ENCODE results near the gene ZBED1. TPM values are rescaled to one million over a fixed set of nuclear protein-coding genes. Genes with fewer than 3 reads are reported as not detected.
"Not testable (repeated sequence)": the region's sequence is repeated elsewhere in the genome, so short reads cannot be mapped to it uniquely, and the experiment has no call there.

ZBED1 gene
- total RNA-seq, 1 donor from 2014 or later: 39.8 TPM

- no peak overlapping the region for H3K27ac Mint-ChIP-seq
Measured at GRCh38 chrX:2536141-2536540, 35.4 kb upstream of the ZBED1 start.

GRCh38 chrX:2534261-2535021, 33.7 kb upstream of the ZBED1 start:
- H3K27me3 Mint-ChIP-seq (ENCODE audit: insufficient read depth); H3K4me1 Mint-ChIP-seq (ENCODE audit: low read depth); H3K27ac Mint-ChIP-seq; H3K9me3 Mint-ChIP-seq; intact Hi-C loops (cut with micrococcal nuclease); H3K36me3 Mint-ChIP-seq (ENCODE audit: low read depth); H3K4me3 Mint-ChIP-seq; DNase-seq (ENCODE audit: low spot score): not testable (repeated sequence)

More at GRCh38 chrX:2536141-2536540, 35.4 kb upstream of the ZBED1 start:
- Mint-ChIP-seq H3K27me3 (ENCODE audit: insufficient read depth) (no peaks in the 10 kb centered on the region), H3K4me3 (no peak overlapping the region), H3K9me3 (no peaks in the 10 kb centered on the region), H3K36me3 (ENCODE audit: low read depth) (no peaks in the 10 kb centered on the region), H3K4me1 (ENCODE audit: low read depth) (no peaks in the 10 kb centered on the region)
- intact Hi-C loops (cut with micrococcal nuclease): no loop called here
- no peak for DNase-seq (ENCODE audit: low spot score)

GRCh38 chrX:2533424-2533823, 32.6 kb upstream of the ZBED1 start:
- no peaks in the 10 kb centered on the region for H3K27me3 Mint-ChIP-seq (ENCODE audit: insufficient read depth)
- H3K27ac Mint-ChIP-seq: no peak overlapping the region
- H3K4me3 Mint-ChIP-seq: no peak overlapping the region
- H3K4me1 Mint-ChIP-seq (ENCODE audit: low read depth): no peaks in the 10 kb centered on the region
- no peaks in the 10 kb centered on the region for H3K9me3 Mint-ChIP-seq
- no peak for DNase-seq (ENCODE audit: low spot score)
- intact Hi-C loops (cut with micrococcal nuclease): no loop called here
- H3K36me3 Mint-ChIP-seq (ENCODE audit: low read depth): no peaks in the 10 kb centered on the region

- Mint-ChIP-seq H3K36me3 (ENCODE audit: low read depth) (no peaks in the 10 kb centered on the region), H3K9me3 (no peaks in the 10 kb centered on the region)
- intact Hi-C loops (cut with micrococcal nuclease): no loop called here
Measured at GRCh38 chrX:2526390-2526789, 25.6 kb upstream of the ZBED1 start.

GRCh38 chrX:2523911-2524310, 23.1 kb upstream of the ZBED1 start:
- Mint-ChIP-seq H3K27me3 (ENCODE audit: insufficient read depth) (peaks cover 4% of the 10 kb centered on the region), H3K36me3 (ENCODE audit: low read depth) (no peaks in the 10 kb centered on the region), H3K4me3 (no peak overlapping the region), H3K27ac (no peak overlapping the region), H3K4me1 (ENCODE audit: low read depth) (no peaks in the 10 kb centered on the region), H3K9me3 (no peaks in the 10 kb centered on the region)
- intact Hi-C loops (cut with micrococcal nuclease): no loop called here
- no peak for DNase-seq (ENCODE audit: low spot score)

More at GRCh38 chrX:2526390-2526789, 25.6 kb upstream of the ZBED1 start:
- peaks cover 4% of the 10 kb centered on the region for H3K27me3 Mint-ChIP-seq (ENCODE audit: insufficient read depth)
- DNase-seq (ENCODE audit: low spot score): no peak
- no peaks in the 10 kb centered on the region for H3K4me1 Mint-ChIP-seq (ENCODE audit: low read depth)
- H3K4me3 Mint-ChIP-seq: no peak overlapping the region
- H3K27ac Mint-ChIP-seq: no peak overlapping the region

GRCh38 chrX:2521927-2522386, 21.2 kb upstream of the ZBED1 start:
- intact Hi-C loops (cut with micrococcal nuclease): no loop called here
- no peaks in the 10 kb centered on the region for H3K36me3 Mint-ChIP-seq (ENCODE audit: low read depth)
- peaks cover 4% of the 10 kb centered on the region for H3K4me1 Mint-ChIP-seq (ENCODE audit: low read depth)
- no peak overlapping the region for H3K27ac Mint-ChIP-seq
- H3K27me3 Mint-ChIP-seq (ENCODE audit: insufficient read depth): peaks cover 8% of the 10 kb centered on the region
- H3K4me3 Mint-ChIP-seq: no peak overlapping the region
- DNase-seq (ENCODE audit: low spot score): no peak
- H3K9me3 Mint-ChIP-seq: no peaks in the 10 kb centered on the region

GRCh38 chrX:2521092-2521926, 20.5 kb upstream of the ZBED1 start:
- H3K27ac Mint-ChIP-seq: no peak overlapping the region

GRCh38 chrX:2520539-2520938, 19.8 kb upstream of the ZBED1 start:
- no peaks in the 10 kb centered on the region for H3K36me3 Mint-ChIP-seq (ENCODE audit: low read depth)
- no peak overlapping the region for H3K27ac Mint-ChIP-seq
- DNase-seq (ENCODE audit: low spot score): no peak
- no peaks in the 10 kb centered on the region for H3K9me3 Mint-ChIP-seq
- H3K27me3 Mint-ChIP-seq (ENCODE audit: insufficient read depth): peaks cover 5% of the 10 kb centered on the region
- H3K4me1 Mint-ChIP-seq (ENCODE audit: low read depth): peaks cover 4% of the 10 kb centered on the region
- intact Hi-C loops (cut with micrococcal nuclease): no loop called here
- H3K4me3 Mint-ChIP-seq: no peak overlapping the region

More at GRCh38 chrX:2521092-2521926, 20.5 kb upstream of the ZBED1 start:
- H3K9me3 Mint-ChIP-seq: no peaks in the 10 kb centered on the region
- DNase-seq (ENCODE audit: low spot score): no peak
- intact Hi-C loops (cut with micrococcal nuclease): no loop called here
- peaks cover 8% of the 10 kb centered on the region for H3K27me3 Mint-ChIP-seq (ENCODE audit: insufficient read depth)
- H3K4me1 Mint-ChIP-seq (ENCODE audit: low read depth): peaks cover 4% of the 10 kb centered on the region
- no peak overlapping the region for H3K4me3 Mint-ChIP-seq
- no peaks in the 10 kb centered on the region for H3K36me3 Mint-ChIP-seq (ENCODE audit: low read depth)

GRCh38 chrX:2519638-2520037, 18.9 kb upstream of the ZBED1 start:
- DNase-seq (ENCODE audit: low spot score); intact Hi-C loops (cut with micrococcal nuclease); H3K4me3 Mint-ChIP-seq; H3K9me3 Mint-ChIP-seq; H3K27ac Mint-ChIP-seq; H3K36me3 Mint-ChIP-seq (ENCODE audit: low read depth); H3K27me3 Mint-ChIP-seq (ENCODE audit: insufficient read depth); H3K4me1 Mint-ChIP-seq (ENCODE audit: low read depth): not testable (repeated sequence)

GRCh38 chrX:2517055-2517454, 16.3 kb upstream of the ZBED1 start:
- peaks cover 3% of the 10 kb centered on the region for H3K27me3 Mint-ChIP-seq (ENCODE audit: insufficient read depth)
- no peaks in the 10 kb centered on the region for H3K9me3 Mint-ChIP-seq
- H3K4me3 Mint-ChIP-seq: no peak overlapping the region
- intact Hi-C loops (cut with micrococcal nuclease): no loop called here
- H3K36me3 Mint-ChIP-seq (ENCODE audit: low read depth): no peaks in the 10 kb centered on the region
- no peak for DNase-seq (ENCODE audit: low spot score)
- no peak overlapping the region for H3K27ac Mint-ChIP-seq
- peaks cover 4% of the 10 kb centered on the region for H3K4me1 Mint-ChIP-seq (ENCODE audit: low read depth)

- Mint-ChIP-seq H3K9me3 (no peaks in the 10 kb centered on the region), H3K27me3 (ENCODE audit: insufficient read depth) (peaks cover 3% of the 10 kb centered on the region), H3K4me3 (no peak overlapping the region), H3K4me1 (ENCODE audit: low read depth) (peaks cover 4% of the 10 kb centered on the region), H3K27ac (no peak overlapping the region), H3K36me3 (ENCODE audit: low read depth) (no peaks in the 10 kb centered on the region)
- intact Hi-C loops (cut with micrococcal nuclease): no loop called here
- no peak for DNase-seq (ENCODE audit: low spot score)
Measured at GRCh38 chrX:2516623-2517022, 15.8 kb upstream of the ZBED1 start.

- H3K4me3 Mint-ChIP-seq: no peak overlapping the region
- H3K27me3 Mint-ChIP-seq (ENCODE audit: insufficient read depth): peaks cover 6% of the 10 kb centered on the region
- H3K4me1 Mint-ChIP-seq (ENCODE audit: low read depth): peaks cover 4% of the 10 kb centered on the region
- H3K27ac Mint-ChIP-seq: no peak overlapping the region
- no peaks in the 10 kb centered on the region for H3K9me3 Mint-ChIP-seq
- no peak for DNase-seq (ENCODE audit: low spot score)
- intact Hi-C loops (cut with micrococcal nuclease): no loop called here
- no peaks in the 10 kb centered on the region for H3K36me3 Mint-ChIP-seq (ENCODE audit: low read depth)
Measured at GRCh38 chrX:2514131-2514530, 13.4 kb upstream of the ZBED1 start.

- DNase-seq (ENCODE audit: low spot score): no peak
- no peak overlapping the region for H3K4me3 Mint-ChIP-seq
- H3K9me3 Mint-ChIP-seq: no peaks in the 10 kb centered on the region
- no peak overlapping the region for H3K27ac Mint-ChIP-seq
- peaks cover 6% of the 10 kb centered on the region for H3K27me3 Mint-ChIP-seq (ENCODE audit: insufficient read depth)
- no peaks in the 10 kb centered on the region for H3K36me3 Mint-ChIP-seq (ENCODE audit: low read depth)
- intact Hi-C loops (cut with micrococcal nuclease): no loop called here
- peaks cover 10% of the 10 kb centered on the region for H3K4me1 Mint-ChIP-seq (ENCODE audit: low read depth)
Measured at GRCh38 chrX:2513121-2513664, 12.4 kb upstream of the ZBED1 start.
